K562 (cell line): Measurements from ENCODE around the gene PTPMT1. TPM values are rescaled to one million over a fixed set of nuclear protein-coding genes. Genes with fewer than 3 reads are reported as not detected.

ENCODE experiments used
- ETV6 ChIP-seq, 3 experiments: fragments of 150-350 bp in 1 of 3; sonication (generic) in 1 of 3; formaldehyde crosslinking in 1 of 3; IDR thresholded peaks; 2 replicates each; pipeline versions ENCODE4 v1.6.1 to v1.8.0; 2014 to 2022; ENCODE audit warnings: borderline replicate concordance in 2 of 3, low read depth in 2 of 3, antibody characterized with exemption in 1 of 3, low read length in 1 of 3, mild to moderate bottlenecking in 1 of 3, missing genetic modification reagents in 1 of 3
- FOXJ3 ChIP-seq: sonication (generic); formaldehyde crosslinking; IDR thresholded peaks from 2 replicates; pipeline ENCODE4 v1.4.0; 2020; ENCODE audit warnings: mild to moderate bottlenecking, missing genetic modification reagents
- HMGN3 ChIP-seq: IDR thresholded peaks from 2 replicates; pipeline ENCODE4 v1.6.1; 2011; ENCODE audit warnings: borderline replicate concordance, low read depth, mild to moderate bottlenecking, mixed read lengths, low read length; ENCODE audit not compliant: insufficient read length; ENCODE audit errors: extremely low read depth
- ZNF696 ChIP-seq: fragments of 250-450 bp; sonication (Bioruptor Pico); conservative IDR thresholded peaks from 2 replicates; pipeline ENCODE4 v1.4.0; 2020; ENCODE audit warnings: mild to moderate bottlenecking, moderate library complexity
- polyA plus RNA-seq, 8 experiments: library from polyadenylated mRNA; depleted of rRNA in 4 of 8; stranded (reverse) in 5 of 8; unstranded in 3 of 8; fragments of >200 nt; fragmentation: Nextera tagmentation in 2 of 8; fragmentation: Illumina TruSeq in 1 of 8; extraction: Ambion mirVana in 2 of 8; extraction: Trizol in 1 of 8; gene quantifications; 2 replicates each; pipeline versions ENCODE4 v1.2.1 to v1.2.3, GENCODE V29; 2011 to 2014; ENCODE audit warnings: inconsistent platforms in 1 of 8, missing spikeins in 1 of 8
- total RNA-seq, 7 experiments: library from RNA; depleted of rRNA in 6 of 7; stranded (reverse); fragments of >200 nt in 6 of 7; fragmentation: Illumina TruSeq in 2 of 7; extraction: Trizol in 2 of 7; gene quantifications; 2 replicates each; pipeline versions ENCODE4 v1.2.1 to v1.2.3, GENCODE V29; 2011 to 2021; ENCODE audit warnings: low replicate concordance in 1 of 7
- TF ChIP-seq, protein P1 (sequence below): fragments of 250-450 bp; sonication (Bioruptor Pico); IDR thresholded peaks from 2 replicates; pipeline ENCODE4 v1.5.0; 2021; ENCODE audit warnings: mild to moderate bottlenecking, moderate library complexity
- TF ChIP-seq, protein P2 (sequence below): fragments of 250-450 bp; sonication (Bioruptor Pico); IDR thresholded peaks from 2 replicates; pipeline ENCODE4 v1.4.0; 2020; ENCODE audit warnings: mild to moderate bottlenecking, moderate library complexity

PTPMT1 gene
- total and polyA plus RNA-seq, 9 of the 15 experiments (the other 6 are each of a cell fraction or from before 2014, with no cell fraction given): 10.4 to 140 (median 67.2) TPM

DNA sequence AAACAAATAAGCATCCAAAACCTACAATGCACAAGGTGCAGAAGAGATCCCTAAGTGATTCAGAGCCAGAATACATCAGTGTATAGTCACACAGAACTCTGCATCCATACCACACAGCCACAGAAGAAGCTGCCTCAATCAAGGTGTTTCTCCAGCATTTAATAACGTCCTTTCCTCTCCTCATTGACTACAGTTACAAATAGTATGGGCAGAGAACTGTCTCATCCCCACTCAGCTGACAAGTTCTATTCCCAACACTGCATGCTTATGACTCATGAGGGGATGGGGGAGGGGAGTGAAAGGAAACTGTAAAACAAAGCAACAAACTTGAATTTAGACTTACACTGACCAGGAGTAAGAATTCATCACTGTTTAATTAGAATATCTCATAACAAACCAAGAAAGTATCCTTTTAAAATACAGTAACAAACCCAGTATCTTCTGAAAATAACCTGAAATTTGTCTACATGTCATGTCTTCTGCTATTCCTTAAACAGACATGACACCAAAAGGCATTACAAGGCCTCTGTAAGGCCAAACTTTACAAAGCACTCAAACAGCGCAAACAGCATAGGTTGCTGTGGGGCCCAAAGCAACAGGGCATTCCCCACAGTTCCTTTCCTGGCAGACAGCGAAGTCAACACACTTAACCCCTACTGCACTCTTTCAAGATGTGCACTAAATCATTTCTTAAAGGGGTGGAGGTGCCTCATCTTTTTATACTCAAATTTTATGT lies 41.7 kb upstream of the PTPMT1 start (continued):
- TF ChIP-seq, protein P1, sequence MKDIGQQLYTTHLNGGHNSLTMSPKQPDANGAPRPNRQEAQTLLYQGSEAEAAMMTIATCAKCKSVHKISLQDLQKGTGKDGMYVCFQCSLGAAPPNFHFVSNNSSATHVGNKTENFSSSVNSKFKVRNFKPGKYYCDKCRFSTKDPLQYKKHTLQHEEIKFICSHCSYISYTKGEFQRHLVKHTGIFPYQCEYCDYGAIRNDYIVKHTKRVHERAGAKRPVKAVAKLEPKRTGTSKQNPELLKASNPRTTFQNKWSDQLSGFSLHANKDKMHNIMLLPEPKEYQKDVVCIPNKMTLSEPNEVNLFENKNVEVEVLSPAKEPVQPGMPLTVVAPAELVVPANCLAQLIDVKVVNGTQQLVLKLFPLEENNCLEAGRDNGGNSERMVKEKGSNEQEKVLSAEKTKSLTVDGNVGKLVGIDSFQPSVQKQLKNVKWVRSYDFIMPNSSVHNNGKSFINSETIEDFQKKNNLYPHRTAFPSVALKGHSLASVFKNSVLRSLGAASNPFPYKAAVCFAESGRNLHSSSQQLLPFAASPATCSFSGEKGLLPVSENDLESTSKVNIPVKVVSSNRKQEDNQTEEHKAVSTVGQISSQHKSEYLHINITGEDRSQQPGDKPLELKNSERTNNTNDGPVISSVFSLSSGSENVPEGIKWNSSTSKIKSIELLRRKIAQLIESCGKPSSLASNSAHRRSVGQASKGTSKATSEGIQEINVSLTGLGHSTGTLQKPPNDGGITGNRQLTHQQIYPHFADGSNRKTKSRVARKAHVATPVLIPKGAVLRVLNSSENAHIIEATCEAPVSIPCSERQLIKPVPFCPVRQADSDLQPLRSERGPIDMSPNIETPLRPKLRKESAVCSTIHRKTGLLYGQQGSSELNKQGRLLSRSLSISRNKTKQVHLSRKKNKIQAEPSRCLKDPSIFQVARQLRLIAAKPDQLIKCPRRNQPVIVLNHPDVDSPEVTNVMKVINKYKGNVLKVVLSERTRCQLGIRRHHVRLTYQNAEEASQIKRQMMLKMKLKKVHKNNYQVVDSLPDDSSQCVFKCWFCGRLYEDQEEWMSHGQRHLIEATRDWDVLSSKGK (CRISPR knock-in tag): no peak
- no peak for TF ChIP-seq FOXJ3 (CRISPR knock-in tag)
- no peak for TF ChIP-seq HMGN3
- TF ChIP-seq ETV6 (IDR thresholded peaks at IDR 0.05; ENCODE audit: borderline replicate concordance in 1 of 2, low read depth in 2 of 2, low read length in 1 of 2): no peak
- TF ChIP-seq ETV6 (CRISPR knock-in tag; IDR thresholded peaks at IDR 0.05; ENCODE audit: borderline replicate concordance): no peak
- TF ChIP-seq, protein P2, sequence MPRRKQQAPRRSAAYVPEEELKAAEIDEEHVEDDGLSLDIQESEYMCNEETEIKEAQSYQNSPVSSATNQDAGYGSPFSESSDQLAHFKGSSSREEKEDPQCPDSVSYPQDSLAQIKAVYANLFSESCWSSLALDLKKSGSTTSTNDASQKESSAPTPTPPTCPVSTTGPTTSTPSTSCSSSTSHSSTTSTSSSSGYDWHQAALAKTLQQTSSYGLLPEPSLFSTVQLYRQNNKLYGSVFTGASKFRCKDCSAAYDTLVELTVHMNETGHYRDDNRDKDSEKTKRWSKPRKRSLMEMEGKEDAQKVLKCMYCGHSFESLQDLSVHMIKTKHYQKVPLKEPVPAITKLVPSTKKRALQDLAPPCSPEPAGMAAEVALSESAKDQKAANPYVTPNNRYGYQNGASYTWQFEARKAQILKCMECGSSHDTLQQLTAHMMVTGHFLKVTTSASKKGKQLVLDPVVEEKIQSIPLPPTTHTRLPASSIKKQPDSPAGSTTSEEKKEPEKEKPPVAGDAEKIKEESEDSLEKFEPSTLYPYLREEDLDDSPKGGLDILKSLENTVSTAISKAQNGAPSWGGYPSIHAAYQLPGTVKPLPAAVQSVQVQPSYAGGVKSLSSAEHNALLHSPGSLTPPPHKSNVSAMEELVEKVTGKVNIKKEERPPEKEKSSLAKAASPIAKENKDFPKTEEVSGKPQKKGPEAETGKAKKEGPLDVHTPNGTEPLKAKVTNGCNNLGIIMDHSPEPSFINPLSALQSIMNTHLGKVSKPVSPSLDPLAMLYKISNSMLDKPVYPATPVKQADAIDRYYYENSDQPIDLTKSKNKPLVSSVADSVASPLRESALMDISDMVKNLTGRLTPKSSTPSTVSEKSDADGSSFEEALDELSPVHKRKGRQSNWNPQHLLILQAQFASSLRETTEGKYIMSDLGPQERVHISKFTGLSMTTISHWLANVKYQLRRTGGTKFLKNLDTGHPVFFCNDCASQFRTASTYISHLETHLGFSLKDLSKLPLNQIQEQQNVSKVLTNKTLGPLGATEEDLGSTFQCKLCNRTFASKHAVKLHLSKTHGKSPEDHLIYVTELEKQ: no peak
- no peak for TF ChIP-seq ZNF696 (CRISPR knock-in tag)
